Peyer's patch (tissue), 4 donors: Measurements from ENCODE around the gene CRTC2.

ENCODE experiments used
- CTCF ChIP-seq, 6 experiments: fragments of 450-650 bp in 4 of 6; fragments of 200-600 bp in 2 of 6; sonication (generic) in 1 of 6; IDR thresholded peaks; one replicate each; pipeline ENCODE4 v1.5.1; 2017 to 2019; ENCODE audit warnings: antibody characterized with exemption in 6 of 6, mild to moderate bottlenecking in 3 of 6, moderate library complexity in 1 of 6
- POLR2A ChIP-seq, 2 donors: fragments of 450-650 bp; IDR thresholded peaks; one replicate each; pipeline ENCODE4 v1.5.1; 2017; ENCODE audit warnings: antibody characterized with exemption in 2 of 2, mild to moderate bottlenecking in 2 of 2, moderate library complexity in 2 of 2

- TF ChIP-seq POLR2A (IDR thresholded peaks at IDR 0.05) (no peak), CTCF (IDR thresholded peaks at IDR 0.05) (no peak)
Measured at GRCh38 chr1:153933955-153934354, 24.5 kb downstream of the CRTC2 start.
